HG02885 (cell line): ENCODE results near the gene AURKA.
"Not testable (repeated sequence)": the region's sequence is repeated elsewhere in the genome, so short reads cannot be mapped to it uniquely, and the experiment has no call there.

Experiments used
- ATAC-seq: cut with Tn5 transposase; IDR thresholded peaks from one replicate; pipeline ENCODE4 v1.9.1; 2021; ENCODE audit warnings: mild to moderate bottlenecking; ENCODE audit not compliant: unreplicated experiment, poor library complexity

Gene AURKA

GRCh38 chr20:56392881-56393482 is 967 bp upstream of the AURKA start:
- ATAC-seq = no peak

- ATAC-seq = peak; percentile 36
These were observed 351 bp downstream of the AURKA start for GRCh38 chr20:56391596-56392131.

GRCh38 chr20:56391037-56391436 is 978 bp downstream of the AURKA start:
- ATAC-seq = no peak

- not testable (repeated sequence) for ATAC-seq
These were observed 1.6 kb downstream of the AURKA start for GRCh38 chr20:56390396-56390795.

- no peak for ATAC-seq
These were observed 2.2 kb downstream of the AURKA start for GRCh38 chr20:56389807-56390206.

GRCh38 chr20:56388882-56389281 is 3.1 kb downstream of the AURKA start:
- ATAC-seq = no peak

- ATAC-seq = no peak
These were observed 5.8 kb downstream of the AURKA start for GRCh38 chr20:56386219-56386618.

GRCh38 chr20:56385130-56385529 is 6.9 kb downstream of the AURKA start:
- no peak for ATAC-seq

- no peak for ATAC-seq
These were observed 8.7 kb downstream of the AURKA start for GRCh38 chr20:56383334-56383733.

- ATAC-seq = no peak
These were observed 9.3 kb downstream of the AURKA start for GRCh38 chr20:56382696-56383095.

- ATAC-seq = peak; percentile 66
These were observed 10.5 kb downstream of the AURKA start for GRCh38 chr20:56381501-56381900.

GRCh38 chr20:56380375-56380774 is 11.6 kb downstream of the AURKA start:
- ATAC-seq = no peak

- no peak for ATAC-seq
These were observed 13.6 kb downstream of the AURKA start for GRCh38 chr20:56378386-56378785.

- ATAC-seq = no peak
These were observed 15.7 kb downstream of the AURKA start for GRCh38 chr20:56376331-56376730.

- ATAC-seq = no peak
These were observed 18.1 kb downstream of the AURKA start for GRCh38 chr20:56373942-56374341.

GRCh38 chr20:56372850-56373249 is 19.2 kb downstream of the AURKA start:
- no peak for ATAC-seq

- ATAC-seq = no peak
These were observed 20.0 kb downstream of the AURKA start for GRCh38 chr20:56371977-56372376.

GRCh38 chr20:56369179-56369578 is 22.8 kb downstream of the AURKA start:
- no peak for ATAC-seq

GRCh38 chr20:56368351-56369134 is 23.5 kb downstream of the AURKA start:
- ATAC-seq = no peak

- ATAC-seq = no peak
These were observed 28.5 kb downstream of the AURKA start for GRCh38 chr20:56363491-56363890.

- ATAC-seq = no peak
These were observed 29.1 kb downstream of the AURKA start for GRCh38 chr20:56362833-56363413.
